NCI-H460 (cell line): ENCODE data around the gene PRR5L. TPM values are rescaled to one million over a fixed set of nuclear protein-coding genes. Genes with fewer than 3 reads are reported as not detected.

Source experiments
- DNase-seq: peaks from one replicate; pipeline ENCODE4 v3.0.0-alpha.2; 2016; ENCODE audit warnings: low read depth; ENCODE audit errors: extremely low read depth
- total RNA-seq: library from RNA; depleted of rRNA; stranded (reverse); fragments of >200 nt; shearing (Covaris generic); gene quantifications from 2 replicates; pipeline ENCODE4 v1.2.3, GENCODE V29; 2014

Gene PRR5L
- total RNA-seq, 1 experiment from 2014 or later: 54.0 TPM

- no peak for DNase-seq
Measured at GRCh38 chr11:36375353-36376008, 79.4 kb downstream of the PRR5L start.

DNA sequence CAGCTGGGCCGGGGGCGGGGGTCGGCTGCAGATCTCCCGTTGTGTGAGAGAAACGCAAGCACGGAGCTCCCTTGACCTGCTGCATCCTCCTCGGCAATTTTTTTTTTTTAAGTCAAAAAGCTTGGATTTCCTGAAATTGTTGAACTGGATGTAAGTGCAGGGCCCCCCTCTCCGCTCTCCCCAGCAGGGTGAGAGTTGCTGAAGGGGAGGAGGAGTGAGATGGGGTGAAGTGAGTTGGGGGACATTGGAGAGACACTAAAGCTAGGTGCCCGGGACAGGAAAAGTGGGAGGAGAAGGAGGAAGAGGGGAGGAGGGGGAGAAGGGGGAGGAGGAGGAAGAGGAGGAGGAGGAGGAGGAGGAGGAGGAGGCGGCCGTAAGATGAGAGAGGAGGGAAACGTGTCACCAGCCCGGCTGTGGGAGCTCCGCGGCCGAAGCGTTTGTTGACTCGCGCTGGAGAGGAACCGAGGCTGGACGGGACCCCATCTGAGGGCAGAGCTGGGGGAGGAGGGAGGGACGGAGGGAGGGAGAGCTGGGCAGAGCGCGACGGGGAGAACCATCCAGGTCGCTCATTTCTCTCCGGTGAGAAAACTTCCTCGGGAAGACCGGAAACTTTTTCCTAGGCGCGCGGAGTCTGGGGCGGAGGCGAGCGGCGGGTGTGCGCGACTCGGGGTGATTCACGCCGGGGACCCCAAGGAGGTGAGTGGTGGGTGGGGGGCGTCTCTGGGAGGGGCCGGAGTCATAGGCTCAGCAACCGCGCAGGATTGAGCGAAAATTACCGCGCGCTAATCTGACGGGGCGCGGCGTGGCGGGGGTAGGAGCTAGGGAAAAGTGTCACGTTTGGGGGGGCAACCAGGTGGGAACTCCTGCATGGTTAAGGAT lies 80.2 kb downstream of the PRR5L start:
- DNase-seq: no peak

GRCh38 chr11:36376888-36377758 lies 81.0 kb downstream of the PRR5L start:
- DNase-seq: no peak

DNA sequence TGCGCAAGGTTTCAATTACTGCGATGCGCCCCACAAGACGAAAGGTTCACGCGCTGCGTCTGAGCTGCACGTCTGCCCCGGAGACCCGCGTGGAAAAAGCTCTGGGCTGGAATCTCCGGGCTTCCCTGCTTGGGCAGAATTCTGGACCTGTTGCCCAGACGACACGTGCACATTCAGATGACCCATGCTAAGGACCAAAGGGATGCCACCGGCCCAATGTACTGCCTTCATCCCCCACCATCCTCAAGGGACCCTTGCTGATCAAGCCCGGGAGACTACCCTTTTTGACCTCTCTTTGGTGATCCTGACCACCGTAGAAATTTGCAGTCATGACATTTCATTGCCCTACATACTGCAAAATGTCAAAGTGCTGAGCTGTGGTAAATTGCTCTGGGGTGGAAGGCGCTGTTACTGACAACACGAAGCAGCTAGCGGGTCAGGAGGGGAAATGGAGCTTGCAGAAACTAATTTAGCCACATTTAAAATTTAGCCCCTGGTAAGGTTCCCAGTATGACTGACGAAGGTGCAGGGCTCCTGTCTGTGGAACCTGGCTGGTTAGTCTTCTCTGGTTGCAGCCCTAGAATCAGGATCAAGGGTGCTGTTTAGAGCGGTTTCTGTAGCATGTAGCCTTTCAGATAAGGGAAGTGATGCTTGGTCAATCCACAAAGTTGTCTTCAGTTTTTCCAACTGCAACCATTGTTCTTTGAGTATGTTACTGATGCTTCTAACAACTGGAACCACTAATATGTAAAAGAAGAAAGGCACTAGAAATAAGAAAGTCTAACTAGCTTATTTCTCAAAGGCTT lies 81.9 kb downstream of the PRR5L start:
- no peak for DNase-seq

- no peak for DNase-seq
Measured at GRCh38 chr11:36379653-36380052, 83.6 kb downstream of the PRR5L start.

GRCh38 chr11:36380296-36381014 lies 84.4 kb downstream of the PRR5L start:
- no peak for DNase-seq

DNA sequence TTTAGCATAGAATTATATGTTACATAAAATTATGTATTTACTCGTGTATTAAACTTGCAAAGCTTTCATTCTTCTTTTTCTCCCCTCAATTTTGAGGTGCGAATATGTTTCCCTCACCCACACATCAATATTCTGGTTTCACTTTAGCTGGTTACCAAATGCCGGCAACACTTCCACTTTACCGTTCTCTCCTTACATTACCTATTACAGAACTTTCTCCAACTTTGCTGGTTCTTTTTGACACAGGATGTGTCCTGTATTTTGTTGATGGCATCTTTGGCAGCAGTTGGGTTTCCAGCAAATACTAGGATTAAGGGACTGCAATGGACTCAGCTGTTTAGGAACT lies 84.9 kb downstream of the PRR5L start:
- DNase-seq: no peak

DNA sequence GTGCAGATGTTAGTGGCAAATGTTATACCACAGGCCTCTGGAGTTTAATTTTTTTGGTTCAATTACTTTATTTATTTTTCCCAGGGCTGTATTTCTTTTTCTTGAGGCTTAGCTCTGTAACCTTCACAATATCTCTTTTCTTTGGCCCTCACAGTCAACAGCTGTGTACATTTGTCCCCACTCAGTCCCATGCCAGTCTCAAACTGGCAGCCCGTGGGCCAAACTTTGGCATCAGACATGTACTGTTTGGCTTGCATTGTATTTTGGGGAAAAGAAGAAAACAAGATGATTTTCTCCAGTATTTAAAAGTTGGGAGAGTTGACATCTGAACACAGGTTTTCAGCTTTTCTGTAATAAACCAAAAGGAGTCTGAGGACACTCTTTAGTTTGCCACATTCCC lies 87.1 kb downstream of the PRR5L start:
- DNase-seq: no peak

DNA sequence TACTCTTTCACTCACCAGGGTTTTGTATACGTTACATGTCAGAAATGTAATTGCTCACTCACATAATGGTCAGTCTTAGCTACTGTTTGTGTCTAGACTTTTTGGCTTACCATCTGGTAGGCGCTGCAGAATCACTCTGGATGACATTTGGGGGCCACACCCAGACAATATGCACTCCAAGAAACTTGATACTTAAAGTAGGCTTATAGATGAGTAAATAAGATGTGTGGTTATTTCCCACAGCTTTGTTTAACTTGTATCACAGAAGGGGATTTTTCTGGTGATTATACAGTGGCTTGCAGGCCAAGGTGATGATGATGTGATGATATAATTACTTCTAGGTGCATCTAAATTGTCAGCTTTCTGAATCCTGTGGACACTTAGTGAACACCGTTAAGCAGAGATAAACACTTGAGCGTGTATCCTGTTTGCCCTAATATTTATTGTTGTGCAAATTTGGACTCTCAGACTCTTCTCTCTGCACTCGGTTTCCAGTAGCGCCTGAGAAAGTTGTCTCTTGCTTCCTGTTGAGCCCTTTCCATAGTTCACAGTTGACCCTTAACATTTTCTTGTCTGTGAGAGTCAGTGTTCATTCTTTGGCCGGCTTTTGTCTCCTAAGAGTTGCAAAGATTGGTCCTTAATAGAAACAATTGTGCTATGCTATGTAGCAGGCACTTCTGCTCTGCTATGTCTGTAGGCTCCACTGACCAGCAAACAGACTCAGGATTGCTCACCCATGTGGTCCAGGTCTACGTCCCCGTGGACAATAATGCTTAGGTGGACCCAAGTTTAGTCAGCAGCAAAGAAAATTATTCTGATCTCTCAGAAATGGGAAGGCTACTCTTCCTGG lies 89.3 kb downstream of the PRR5L start:
- DNase-seq: no peak

DNA sequence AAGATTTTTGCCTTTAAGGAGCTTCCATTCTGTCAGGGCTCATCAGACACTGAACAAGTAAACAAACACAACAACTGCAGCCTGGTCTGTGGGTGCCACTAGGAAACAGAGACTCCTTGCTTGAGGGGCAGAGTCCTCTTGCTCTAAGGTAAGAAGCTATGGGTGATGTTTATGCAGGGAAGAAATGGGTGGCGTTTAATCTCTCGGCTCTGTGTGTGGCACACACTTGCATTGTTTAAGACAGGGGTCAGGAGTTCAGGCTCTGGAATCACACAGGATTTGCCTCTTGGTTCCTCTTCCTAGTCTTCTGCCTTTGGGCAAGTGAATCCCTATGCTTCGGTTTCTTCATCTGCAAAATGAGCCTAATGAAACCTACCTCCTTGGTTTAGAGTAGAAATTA lies 90.3 kb downstream of the PRR5L start:
- DNase-seq: no peak

DNA sequence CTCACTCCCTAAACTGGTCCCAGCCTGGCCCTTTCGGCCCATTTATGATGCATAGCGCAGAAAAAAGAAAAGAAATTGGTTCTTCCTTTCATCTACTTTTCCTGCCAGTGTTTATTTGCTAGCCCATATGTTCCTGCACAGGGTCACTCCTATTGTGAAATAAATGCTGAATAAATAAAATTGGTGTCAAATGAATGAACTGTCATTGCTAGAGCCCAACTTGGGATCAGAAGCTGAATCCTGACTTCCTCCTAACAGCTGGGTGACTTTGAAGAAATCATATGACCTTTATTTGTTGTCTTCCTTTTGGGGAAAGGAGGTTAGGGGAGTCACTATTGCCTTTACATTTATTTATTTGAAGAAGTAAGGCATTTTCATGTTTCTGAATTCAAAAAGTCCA lies 92.0 kb downstream of the PRR5L start:
- no peak for DNase-seq

DNA sequence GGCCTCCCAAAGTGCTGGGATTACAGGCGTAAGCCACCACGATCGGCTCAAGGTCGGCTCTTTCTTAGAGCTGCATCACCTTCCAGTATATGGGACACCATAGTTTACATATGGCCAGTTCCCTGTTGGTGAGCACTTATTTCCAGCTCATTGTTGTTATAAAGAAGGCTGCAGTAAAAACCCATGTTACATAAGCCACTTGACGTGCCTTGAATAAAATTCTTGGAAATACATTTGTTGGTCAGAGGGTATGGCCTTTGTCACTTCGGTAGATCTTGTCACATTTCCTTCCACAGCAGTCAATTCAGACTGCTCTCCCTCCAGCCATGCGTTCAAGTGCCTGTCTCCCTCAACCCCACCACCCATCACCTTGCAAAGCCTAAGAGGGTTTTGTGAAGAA lies 92.9 kb downstream of the PRR5L start:
- DNase-seq: no peak

DNA sequence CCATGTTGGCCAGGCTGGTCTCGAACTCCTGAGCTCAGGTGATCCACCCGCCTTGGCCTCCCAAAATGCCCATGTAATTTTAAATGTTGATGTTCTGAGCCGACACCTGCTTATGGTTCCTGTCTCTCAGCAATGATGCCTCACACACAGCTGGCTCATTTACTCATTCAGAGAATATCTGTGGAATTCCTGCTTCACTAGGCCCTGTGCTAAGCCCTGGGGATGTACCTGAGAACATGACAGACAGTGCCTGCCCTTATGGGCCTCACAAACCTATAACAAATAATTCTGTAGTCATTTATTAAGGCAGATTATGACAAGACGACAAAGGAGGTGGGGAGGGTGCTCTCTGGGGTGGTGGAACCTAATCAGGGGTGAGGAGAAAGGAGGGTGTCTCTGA lies 93.7 kb downstream of the PRR5L start:
- DNase-seq: no peak

- no peak for DNase-seq
Measured at GRCh38 chr11:36390963-36391471, 94.9 kb downstream of the PRR5L start.

GRCh38 chr11:36392196-36392595 lies 96.1 kb downstream of the PRR5L start:
- no peak for DNase-seq

- DNase-seq: no peak
Measured at GRCh38 chr11:36394056-36394455, 98.0 kb downstream of the PRR5L start.

DNA sequence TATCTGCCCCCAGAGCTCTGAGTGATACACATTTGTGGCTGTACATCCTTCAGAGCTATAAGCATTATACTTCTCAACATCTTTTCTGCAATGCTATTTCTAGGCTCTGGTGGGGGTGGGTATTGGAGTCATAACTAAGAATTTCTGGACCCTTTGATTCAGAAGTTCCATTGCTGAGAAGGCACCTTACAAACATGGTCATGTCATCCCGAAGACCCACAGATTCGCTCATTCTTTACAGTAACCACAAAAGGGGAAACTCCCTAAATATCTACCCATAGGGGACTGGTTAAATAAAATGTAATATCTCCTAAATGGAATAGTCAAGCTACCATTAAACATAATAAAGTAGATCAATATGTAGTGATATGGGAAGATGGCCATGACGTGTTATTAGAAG lies 98.8 kb downstream of the PRR5L start:
- no peak for DNase-seq

GRCh38 chr11:36395978-36396736 lies 100.1 kb downstream of the PRR5L start:
- DNase-seq: no peak
